DMS53 treated with DMSO at 0.1 percent for 48 hours (cell line): Measurements from ENCODE around the gene SLMAP.

Experiments
- DNase-seq: peaks from one replicate; lab custom pipeline; 2025; ENCODE audit not compliant: unreplicated experiment; lab: John Stamatoyannopoulos, UW

SLMAP gene

DNA sequence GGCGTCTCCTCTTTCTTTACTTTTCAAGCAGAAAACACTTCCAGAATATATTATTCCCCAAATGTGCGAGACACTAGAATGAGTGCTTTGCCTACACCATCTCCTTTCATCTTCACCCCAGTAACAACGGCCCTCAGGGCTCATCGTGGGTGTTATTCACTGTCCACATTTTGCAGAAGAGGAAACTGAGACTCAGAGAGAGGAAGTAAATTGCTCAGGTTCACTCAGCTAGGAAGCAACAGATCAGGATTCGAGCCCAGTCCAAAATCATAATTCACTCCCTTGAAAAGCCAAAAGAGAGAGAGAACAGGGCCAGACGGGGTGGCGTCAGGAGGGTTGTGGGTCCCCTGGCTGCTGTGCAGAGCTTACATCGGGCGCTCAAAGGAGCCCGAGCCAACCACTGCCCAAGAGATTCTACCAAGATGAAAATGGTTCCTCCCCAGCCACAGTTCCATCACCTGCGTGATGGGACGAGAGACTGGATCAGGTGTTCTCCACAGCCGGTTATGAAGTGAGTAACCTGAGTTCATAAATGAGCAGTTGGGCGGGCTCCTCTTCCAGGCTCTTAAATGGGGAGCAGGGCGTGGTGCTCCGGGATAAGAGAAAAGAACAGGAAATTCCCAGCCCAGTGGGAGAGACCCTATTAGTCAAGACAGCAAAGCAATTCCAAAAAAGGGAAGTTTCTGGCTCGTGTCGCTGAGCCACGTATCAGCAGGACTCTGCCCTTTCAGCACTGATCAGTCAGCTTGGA, 203.5 kb downstream of the SLMAP start:
- no peak for DNase-seq

DNA sequence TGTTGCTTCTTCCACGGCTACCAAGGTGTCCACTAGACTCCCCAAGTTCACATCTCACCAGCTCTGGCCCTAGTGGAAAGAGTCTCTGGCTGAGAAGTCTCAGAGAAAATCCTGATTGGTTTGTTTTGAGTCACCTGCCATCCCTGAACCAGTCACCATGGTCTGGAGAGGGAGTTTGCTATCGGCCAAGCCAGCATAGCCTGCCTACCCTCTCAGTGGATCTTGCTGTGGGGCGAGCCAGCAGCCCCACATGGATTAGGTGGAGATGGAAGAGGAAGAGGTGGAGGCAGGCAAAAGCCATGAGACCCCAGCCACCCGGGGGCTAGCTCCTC, 204.0 kb downstream of the SLMAP start:
- no peak for DNase-seq

DNA sequence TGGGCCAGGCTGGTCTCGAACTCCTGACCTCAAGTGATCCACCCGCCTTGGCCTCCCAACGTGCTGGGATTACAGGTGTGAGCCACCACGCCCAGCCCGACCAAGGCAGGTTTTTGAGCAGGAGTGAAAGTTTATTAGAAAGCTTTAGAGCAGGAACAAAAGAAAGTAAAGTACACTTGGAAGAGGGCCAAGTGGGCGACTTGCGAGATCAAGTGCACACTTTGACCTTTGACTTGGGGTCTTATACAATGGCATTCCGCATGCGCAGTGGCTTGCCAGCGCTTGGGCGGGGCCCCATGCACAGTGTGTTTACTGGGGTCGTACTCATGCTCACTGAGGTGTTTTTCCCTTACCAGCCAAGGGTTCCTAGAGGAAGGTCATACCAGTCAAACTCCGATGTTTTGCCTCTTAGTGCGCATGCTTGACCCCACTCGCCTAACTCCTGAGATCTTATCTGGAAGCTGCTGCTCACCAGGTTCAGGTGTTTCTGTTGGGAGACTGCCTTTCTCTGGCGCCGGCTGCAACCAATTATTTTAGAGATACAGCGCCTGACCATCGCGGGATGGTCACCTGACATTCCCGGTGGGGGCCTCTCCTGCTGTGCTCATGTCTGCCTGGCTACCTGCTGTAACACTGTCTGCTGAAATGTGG, 205.2 kb downstream of the SLMAP start:
- no peak for DNase-seq

DNA sequence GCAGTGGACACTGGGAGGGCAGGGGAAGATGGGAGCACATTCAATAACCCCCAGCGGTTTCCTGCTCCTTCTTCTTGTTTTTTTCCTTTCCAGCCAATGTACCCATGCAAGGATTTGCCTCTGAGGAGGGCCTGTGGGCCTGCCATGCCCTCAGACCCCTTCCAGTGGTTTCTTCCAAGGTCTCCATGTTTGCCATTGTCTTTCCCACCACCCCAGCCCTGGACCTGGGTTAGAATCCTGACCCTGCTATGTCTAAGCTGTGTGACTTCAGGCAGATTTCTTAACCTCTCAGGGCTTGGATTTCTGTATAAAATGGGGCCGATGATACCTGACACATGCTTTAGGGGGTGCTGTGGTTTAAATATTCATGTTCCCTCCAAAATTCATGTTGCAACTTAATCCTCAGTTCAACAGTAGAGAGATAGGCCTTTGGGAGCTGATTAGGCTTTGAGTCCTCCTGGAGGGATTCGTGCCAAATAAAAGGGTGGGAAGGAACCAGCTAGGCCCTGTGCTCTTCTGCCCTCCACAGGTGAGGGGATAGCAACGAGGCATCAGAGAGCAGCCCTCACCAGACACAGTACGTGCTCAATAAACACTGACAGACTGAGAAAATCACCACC, 205.8 kb downstream of the SLMAP start:
- no peak for DNase-seq

DNA sequence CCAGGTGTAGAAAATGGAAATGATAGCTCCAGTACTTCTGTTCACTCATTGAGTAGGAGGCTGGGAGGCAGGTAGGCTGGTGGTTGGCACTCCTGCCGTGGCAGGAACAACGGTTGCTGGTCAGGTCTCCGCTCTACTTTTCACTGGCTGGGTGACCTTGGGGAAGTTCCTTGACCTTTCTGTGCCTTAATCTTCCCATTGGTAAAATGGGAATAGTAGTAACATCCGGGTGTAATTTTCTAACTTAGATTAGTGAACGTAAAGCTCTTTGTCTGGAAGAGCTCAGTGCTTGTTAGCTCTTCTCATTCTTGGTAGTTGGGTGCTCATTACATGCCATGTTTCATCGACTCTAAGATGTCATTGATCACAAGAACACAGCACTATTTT, 206.3 kb downstream of the SLMAP start:
- DNase-seq = no peak

DNA sequence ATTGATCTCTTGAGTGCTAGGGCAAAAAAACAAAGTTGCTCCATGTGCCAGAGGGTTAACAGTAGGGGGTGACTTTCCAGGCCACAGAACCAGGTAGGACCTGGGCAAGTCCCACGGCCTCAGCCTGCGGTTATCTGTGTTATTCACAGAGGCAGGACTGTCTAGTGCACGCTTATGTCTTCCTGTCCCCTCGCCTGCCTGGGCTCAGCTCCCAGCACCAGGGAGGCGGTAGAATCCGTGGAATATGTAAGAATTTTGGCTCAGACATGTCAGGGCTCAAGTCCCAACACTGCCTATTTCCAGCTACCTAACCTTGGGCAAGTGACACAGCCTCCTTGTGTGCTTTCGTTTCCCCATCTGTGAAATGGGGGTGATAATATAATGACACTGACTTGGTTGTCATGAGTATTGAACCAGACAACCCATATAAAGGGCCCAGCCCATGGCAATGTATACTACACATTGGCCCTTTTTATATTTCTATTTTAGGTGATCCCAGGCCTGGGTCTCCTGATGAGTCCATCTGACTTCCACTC, 207.8 kb downstream of the SLMAP start:
- DNase-seq = no peak

DNA sequence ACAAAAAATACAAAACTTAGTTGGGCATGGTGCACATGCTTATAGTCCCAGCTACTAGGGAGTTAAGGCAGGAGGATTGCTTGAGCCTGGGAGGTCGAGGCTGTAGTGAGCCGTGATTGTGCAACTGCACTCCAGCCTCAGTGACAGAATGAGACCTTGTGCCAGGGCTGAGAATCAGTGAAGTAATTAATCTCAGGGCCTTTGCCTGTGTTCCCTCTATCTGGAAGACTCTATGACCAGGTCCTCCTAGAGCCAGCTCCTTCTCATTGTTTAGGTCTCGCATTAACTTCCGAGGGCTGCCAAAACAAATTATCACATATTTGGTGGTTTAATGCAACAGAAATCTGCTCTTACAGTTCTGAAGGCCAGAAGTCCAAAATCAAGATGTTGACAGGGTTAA, 210.7 kb downstream of the SLMAP start:
- no peak for DNase-seq

DNA sequence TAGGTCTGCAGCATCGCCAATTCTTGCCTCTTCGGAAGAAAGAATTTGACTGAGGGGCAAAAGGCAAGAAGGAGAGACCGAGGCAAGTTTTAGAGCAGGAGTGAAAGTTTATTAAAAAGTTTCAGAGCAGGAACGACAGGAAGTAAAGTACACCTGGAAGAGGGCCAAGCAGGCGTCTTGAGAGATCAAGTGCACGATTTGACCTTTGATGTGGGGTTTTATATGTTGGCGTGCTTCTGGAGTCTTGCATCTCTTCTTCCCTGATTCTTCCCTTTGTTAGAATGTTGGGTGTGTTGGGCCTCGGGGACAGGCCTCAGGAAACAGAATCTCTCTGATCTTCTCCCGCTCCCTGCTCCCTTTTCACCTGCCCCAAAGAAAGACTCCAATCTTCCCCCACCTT, 211.5 kb downstream of the SLMAP start:
- DNase-seq = no peak

DNA sequence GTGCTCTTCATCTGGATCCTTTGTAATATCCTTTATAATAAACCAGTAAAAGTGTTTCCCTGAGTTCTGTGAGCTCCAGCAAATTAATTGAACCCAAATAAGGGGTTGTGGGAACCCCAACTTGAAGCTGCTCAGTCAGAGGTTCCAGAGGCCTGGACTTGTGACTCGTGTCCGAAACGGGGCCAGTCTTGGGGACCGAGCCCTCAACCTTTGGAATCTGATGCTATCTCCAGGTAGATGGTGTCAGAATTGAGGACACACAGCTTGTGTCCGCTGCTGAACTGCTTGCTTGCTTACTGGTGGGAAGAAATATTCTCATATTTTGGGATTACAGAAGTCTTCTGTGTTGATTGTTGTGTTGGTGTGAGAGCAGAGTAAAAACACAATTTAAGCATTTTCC, 212.4 kb downstream of the SLMAP start:
- no peak for DNase-seq

DNA sequence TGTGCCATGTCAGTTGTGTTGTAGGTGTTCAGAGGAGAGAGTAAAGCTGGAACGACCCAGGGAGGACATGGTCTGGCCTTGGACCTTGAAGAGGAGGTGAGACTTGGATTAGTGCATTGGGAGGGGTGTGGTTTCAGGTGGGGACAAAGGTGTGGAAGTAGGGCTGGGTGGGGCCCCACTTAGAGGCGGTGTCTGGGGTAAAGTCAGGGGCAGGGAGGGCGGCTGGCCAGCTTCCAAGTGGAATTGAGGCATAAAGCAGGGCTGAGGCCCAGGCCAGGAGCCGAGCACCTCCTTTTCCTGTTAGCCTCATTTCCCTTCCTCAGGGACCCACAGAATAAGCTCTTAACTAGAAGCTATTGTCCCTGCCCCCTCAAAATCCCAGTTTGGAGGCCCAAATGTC, 215.9 kb downstream of the SLMAP start:
- no peak for DNase-seq

DNA sequence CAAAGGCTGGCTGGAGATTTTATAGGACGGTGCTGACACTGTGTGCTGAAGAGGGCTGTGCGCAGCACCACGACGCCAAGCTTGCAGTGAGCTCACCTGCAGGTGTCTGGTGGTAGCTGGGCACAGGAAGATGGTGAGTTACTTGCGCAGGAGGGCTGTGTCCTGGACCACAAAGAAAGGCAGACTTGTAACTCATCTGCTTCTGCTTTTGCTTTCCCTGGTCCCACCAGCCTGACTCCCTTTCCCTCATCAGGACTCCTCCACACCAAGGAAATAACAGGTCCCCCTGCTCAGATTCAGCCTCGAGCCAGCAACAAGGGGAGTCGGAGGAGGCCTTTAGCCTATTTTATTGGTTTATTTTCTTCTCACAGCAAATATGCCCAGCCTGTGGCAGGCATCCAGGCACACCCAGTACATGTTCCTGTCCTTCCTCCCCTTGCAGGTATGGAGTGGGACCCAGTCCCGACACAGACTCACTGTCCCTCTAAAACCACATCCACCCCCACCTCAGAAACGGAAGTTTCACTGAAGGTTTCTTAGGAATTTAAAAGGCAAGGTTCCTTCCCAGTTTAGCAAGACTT, 216.5 kb downstream of the SLMAP start:
- DNase-seq = no peak

DNA sequence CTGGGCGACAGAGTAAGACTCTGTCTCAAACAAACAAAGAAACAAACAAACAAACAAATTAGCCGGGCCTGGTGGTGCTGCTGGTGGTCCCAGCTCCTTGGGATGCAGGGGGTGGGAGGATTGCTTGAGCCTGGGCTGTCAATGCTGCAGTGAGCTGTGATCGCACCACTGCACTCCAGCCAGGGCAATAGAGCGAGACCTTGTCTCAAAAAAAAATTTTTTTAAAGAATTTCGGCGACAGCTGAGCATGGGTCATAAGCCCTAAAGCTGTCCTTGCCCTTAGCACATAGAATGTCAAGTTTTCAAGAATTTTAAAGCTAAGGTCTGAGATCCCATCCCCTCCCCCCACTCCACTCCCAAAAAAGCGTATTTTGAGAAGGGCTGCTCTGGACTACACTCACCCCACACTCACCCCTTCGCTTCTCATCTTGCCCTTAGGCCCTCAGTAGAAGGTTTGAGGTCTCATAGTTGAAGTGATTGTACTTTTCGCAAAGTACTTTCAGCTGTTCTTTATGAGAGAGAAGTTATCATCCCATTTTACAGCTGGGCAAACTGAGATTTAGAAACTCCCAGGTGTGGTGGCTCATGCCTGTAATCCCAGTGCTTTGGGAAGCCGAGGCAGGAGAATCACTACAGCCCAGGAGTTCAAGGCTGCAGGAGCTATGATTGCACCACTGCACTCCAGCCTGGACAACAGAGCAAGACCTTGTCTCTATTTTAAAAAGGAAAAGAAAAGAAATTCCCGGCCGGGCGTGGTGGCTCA, 217.8 kb downstream of the SLMAP start:
- DNase-seq = no peak

DNA sequence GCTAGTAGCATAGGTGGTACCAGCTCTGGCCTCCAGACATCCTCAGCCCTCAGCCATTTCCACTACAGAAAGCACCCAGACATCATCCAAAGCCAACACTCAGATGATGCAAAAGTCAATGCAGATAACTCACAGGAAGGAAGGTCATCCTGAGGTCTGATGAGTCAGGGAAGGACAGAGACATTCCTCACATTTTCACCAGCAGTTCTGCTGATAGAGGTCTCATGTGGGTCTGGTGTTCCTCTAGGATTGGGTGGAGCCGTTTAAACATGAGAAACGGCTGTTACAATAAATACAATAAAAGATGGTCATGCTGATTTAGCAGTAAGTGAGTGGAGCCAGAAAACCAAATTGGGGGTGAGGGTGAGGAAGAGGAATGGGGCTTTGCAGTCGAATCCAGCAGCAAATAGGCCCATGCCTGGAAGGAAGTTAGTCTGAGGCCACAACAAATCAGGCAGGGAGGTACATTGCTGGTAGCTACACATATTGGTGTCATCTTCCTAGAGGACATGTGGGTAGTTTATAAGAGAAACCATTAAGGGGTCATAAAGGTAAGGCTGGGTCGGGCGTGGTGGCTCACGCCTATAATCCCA, 218.8 kb downstream of the SLMAP start:
- DNase-seq = no peak

DNA sequence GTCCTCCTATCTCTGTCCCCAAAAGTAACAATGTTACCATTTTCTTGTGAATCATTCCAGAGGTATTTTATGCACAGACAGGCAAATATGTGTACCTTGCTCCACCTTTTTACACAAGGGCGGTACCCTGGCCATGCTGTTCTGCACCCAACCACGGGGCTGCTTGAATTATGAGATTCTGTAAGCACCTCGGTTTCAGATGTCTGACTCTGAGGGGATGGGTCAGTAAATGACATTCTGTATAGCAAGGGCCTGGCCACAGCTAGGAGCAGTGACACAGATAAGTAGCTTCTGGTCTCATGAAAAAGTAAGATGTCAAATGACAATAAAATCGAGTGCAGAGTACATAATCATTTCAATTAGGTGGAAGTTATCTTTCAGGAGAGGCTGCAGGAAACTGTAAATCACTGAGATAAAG, 221.7 kb downstream of the SLMAP start:
- no peak for DNase-seq

DNA sequence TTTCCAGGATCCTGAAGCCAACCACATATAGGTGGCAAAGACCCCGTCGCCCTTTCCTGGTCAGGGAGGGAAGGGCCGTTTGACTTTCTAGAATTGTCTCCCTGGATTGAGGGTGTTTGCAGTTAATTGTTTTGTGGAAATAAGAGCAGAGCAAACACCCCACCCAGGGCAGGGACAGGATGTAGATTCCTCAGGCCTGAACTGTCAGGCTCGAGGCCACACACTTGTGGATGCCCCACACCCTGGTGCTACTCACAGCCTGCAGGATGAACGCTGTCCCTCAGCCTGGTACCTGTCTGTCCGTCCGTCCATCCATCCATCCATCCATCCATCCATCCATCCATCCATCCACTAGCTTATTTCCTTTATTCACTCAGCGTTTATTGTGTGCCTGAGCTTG, 222.2 kb downstream of the SLMAP start:
- no peak for DNase-seq
